GM20000 (cell line): Measurements from ENCODE around the gene KIF26B.

Experiments used
- DNase-seq: peaks from one replicate; pipeline ENCODE4 v3.0.0; 2012; ENCODE audit warnings: low spot score
- CTCF ChIP-seq: IDR thresholded peaks from 2 replicates; pipeline ENCODE4 v1.5.1; 2012; ENCODE audit warnings: mild to moderate bottlenecking, control low read depth; ENCODE audit errors: extremely low read depth, missing control alignments

The KIF26B gene

GRCh38 chr1:245698860-245699259 is 544.1 kb downstream of the KIF26B start:
- TF ChIP-seq CTCF, result no peak
- DNase-seq, result no peak

GRCh38 chr1:245700631-245701030 is 545.8 kb downstream of the KIF26B start:
- DNase-seq, result no peak
- TF ChIP-seq CTCF, result no peak

DNA sequence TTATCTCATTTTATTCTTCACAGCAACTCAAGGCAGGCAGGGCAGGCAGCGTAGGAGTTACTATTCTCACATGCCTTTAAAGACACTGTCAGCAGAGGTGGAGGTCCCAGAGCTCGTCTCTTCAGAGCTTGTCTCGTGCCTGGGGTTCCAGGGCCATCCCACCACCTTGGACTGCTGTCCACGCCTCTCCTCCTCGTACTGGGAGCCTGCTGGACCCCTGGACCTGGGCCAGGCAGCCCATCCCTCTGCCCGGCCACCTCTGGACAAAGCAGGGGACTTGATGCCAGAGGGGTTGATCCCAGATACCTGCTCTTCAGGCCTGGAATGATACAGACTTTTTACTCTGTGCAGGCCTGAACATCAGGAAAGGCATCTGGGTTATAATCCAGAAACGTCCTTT is 546.8 kb downstream of the KIF26B start:
- no peak for DNase-seq
- TF ChIP-seq CTCF, result no peak

DNA sequence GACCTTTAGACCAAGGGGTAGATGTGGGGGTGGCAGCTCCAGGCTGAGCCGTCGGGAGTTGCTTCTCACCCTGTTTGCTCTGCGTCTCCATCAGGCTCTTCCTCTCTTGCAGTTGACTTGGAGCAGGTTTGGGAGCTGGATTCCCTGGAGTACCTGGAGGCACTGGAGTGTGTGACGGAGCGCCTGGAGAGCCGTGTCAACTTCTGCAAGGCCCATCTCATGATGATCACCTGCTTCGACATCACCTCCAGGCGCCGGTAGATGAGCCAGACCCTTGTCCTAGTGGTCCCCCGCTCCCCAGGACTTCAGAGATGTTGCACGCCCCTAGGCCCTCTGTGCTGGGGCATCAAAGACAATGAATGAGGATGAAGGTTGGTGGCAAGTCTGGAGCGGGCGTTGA is 547.6 kb downstream of the KIF26B start:
- TF ChIP-seq CTCF, result no peak

DNA sequence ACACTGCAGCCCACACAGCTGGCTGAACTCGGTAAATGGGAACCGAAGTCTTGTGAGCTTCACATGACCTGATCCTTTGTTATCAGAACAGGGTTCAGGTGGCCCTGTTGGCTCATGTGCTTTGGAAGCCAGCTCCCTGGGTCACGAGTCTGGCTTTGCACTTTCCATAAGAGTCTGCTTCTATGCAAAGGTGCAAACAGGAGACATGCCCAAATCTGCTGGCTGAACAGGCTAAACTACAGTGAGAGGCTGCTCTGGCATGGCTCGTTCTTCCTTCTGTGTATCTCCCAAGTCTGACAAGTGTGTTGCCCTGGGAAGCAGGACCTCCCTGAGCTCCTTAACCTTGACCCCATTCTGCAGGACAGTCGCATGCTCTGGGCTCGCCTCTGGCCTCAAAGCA is 549.6 kb downstream of the KIF26B start:
- no peak for DNase-seq
- TF ChIP-seq CTCF, result no peak

More for the DNA sequence above, 547.6 kb downstream of the KIF26B start:
- no peak for DNase-seq

DNA sequence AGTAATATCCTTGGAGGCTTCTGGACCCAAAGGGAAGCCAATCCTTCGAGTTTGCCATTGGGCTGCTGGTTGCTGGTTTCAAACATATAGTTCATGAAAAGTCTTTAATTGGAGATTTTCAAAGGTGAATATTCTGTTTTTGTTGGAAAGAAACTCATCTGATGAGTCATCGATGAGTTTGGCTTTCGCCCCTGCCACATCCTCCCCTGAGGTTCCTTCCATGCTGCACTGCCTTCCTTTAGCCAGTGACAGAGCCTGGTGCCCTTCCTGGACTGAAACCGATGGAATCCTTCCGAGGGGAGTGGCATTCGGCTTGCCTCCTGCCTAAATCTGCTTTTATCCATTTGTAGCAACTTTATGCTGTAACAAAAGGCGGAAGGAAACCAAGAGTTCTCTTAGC is 550.0 kb downstream of the KIF26B start:
- no peak for DNase-seq
- TF ChIP-seq CTCF, result no peak

DNA sequence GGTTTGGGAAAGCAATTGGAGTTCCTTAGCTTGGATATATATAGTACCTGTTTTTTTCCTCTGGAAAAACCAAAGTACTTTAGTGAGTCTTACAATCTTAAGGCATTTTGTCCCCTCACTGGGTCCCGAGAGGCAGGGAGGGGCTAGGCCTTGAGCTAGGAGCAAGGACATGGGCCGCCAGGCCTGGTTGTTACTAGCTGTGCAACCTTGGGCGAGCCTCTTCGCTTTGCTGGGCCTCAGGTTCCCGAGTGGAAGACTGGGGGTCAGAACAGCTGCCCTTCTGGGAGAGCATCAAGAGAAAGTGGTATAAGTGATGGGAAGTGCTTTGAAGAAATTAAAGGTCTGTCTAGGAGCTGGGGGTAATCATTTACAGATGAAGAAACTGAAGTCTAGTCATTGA is 553.2 kb downstream of the KIF26B start:
- no peak for TF ChIP-seq CTCF
- DNase-seq, result no peak
